CD4-positive, alpha-beta T cell treated with Interleukin-17A for 1 hour (primary cell): ENCODE results near the gene UBE2G2.

Experiments used
- DNase-seq: peaks from one replicate; pipeline ENCODE4 v3.0.0-alpha.2; 2020

UBE2G2 gene

DNA sequence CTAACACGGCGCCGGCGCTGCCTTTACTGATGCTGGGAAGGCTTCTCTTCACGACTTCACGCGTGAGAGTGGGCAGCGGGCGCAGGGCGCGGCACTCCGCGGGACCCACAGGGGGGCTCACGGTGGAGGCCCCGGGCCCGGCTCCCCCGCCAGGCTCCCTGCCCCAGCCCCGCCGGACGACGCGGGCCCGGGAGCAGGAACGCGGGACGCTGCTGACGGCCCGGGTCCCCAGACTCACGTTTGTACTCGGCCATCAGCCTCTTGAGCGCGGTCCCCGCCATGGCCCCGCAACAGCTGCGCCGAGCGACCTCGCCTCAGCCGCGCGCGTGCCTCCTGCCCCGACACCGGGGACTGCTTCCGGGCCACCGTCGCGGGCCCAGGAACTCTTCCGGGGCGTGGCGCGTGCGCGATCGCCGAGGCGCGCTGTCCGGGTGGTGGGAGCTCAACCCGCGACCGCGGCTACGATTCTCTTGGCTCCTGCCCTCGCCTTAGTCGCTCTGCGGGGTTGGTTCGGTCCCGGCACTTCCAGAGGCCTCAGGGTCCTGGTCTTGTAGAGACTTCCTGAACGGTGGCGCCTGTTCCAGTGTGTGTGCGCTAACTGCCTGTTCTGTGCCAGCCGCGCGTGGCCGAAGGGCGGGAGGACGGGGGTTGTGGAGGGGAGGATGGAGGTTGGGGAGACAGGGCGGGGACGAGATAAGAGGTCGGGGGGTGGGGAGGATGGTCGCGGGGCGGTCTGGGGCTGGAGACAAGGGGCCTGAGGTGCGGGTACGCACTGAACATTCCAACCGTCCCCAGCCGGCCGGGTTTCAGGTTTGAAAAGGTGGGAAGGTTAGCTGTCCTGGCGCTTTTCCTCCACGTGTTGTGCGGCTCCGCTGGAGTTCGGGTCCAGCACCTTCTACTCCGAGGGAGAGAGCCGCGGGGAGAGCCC lies at the start of gene UBE2G2:
Gene UBE2G2 (minus strand): TSS at position 353 of the 928 bp plus-strand sequence. CDS start 72 bp downstream, at position 281.
- peak; percentile 90 for DNase-seq

- no peak for DNase-seq
Observed at GRCh38 chr21:44850905-44851657, 49.5 kb upstream of the UBE2G2 start.

DNA sequence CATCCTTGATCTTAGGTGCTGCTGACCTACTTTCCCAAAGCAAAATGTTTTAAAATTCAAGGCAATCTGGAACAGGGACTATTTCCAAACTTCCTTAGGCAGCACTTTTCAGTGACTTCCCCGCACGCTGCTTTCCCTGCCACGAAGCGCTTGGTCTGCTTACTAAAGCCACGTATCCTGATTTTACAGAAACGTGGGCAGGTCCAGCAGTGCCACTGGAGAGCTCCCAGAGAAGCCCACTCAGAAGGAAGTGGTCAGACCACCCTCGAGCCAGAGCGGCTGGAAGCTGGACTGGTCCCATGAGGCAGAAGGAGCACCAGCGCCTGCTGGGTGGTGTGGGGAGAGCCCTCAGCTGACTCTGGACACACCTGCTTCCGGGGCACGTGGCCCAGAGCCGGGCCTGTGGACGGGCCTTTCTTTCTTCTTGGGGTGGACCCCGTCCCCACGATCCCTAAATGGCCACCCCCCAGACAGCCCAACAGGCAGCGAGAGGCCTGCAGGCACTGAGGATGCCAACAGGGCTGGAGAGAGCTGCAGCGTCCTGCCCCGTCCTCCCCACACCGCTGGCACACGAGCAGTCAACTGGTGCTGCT lies 48.7 kb upstream of the UBE2G2 start:
- no peak for DNase-seq

DNA sequence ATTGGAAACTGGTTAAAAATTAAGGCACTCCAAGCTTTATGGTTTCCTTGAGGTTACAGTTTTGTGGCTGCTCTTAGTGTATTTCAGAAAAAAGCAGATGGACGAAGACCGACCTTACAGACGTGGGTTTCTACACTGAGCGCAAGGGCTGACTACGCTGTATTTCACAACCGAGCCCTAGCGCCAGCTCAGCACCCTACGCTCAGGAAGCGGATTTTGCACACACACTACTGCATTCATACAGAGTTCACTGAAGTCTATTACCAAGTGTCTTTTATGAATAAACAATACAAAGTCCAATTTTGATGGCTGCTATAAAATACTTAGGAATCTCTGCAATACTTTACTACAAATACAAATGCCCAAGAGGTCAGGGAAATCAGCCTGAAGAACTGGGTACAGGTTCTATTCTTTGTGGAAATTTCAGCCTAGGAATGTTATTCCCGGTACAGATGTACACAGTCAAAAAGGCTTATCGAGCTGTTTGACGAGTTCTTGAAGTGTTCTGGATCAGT lies 48.1 kb upstream of the UBE2G2 start:
- no peak for DNase-seq

DNA sequence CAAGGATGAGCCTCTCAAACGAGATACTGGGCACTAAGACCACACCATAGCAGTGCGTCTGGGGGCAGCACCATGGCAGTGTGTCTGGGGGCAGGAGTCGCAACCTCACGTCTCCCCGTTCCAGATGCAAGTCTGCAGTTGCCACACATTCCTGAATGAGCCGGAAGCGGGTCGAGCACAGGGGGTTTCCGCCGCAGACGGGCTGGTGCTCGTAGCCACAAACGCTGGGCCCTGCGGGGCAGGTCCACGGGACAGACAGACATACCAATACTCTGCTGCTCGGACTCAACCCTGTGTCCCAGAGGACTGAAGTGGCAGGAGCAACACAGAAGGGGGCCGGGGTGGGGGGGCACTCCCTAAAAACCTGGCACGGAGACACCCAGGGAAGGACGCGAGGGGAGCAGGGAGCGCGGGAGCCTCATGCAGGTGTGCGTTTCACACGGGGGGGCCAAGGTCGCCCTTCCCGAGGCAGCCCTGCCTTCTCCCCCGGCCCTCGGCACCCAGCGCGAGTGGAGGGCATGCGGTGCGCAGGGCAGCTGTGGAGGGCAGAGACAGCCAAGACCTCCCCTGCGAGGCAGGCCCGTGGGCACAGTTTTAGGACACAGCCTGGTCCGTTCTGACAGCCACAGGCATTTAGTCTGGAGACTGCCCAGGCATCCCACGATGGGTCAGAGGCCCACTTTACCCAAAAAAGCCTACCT lies 47.4 kb upstream of the UBE2G2 start:
- DNase-seq: no peak

GRCh38 chr21:44847261-44848056 lies 45.8 kb upstream of the UBE2G2 start:
- DNase-seq: no peak

DNA sequence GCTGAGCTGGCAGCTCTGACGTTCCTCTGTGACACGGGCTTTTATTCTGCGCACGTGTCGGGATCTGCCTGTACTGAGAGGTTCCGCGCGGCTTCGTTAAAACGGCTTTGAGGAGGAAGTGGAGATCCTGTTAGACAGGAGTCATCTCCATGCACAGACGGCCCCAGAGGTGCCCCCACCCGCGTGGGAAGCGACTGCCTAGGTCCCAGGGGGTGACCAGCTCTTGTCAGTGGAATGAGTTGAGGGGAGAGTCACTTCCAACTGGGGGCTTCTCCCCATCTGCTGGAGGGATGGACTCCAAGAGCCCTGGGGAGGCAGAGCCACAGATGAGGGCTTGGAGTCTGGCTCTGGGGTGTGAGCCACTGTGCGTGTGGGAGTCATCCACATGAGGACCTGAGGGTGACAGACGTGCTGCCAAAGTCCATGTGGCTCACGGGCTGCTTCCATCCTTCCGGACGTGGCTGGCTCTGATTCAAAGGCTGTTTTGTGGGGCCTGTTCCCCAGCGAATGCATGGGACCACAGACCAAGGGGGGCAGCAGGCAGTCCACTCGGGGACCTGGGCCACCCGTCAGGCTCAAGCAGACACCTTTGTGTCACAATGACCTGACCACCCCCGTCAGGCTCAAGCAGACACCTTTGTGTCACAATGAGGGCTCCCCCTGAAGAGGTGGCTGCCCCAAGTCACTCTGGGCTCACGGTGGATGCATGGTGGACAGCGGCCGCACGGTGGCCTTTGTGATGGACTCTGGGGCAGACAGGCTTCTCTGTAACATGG lies 45.1 kb upstream of the UBE2G2 start:
- DNase-seq: peak; percentile 41

- no peak for DNase-seq
Observed at GRCh38 chr21:44846224-44846484, 44.5 kb upstream of the UBE2G2 start.

DNA sequence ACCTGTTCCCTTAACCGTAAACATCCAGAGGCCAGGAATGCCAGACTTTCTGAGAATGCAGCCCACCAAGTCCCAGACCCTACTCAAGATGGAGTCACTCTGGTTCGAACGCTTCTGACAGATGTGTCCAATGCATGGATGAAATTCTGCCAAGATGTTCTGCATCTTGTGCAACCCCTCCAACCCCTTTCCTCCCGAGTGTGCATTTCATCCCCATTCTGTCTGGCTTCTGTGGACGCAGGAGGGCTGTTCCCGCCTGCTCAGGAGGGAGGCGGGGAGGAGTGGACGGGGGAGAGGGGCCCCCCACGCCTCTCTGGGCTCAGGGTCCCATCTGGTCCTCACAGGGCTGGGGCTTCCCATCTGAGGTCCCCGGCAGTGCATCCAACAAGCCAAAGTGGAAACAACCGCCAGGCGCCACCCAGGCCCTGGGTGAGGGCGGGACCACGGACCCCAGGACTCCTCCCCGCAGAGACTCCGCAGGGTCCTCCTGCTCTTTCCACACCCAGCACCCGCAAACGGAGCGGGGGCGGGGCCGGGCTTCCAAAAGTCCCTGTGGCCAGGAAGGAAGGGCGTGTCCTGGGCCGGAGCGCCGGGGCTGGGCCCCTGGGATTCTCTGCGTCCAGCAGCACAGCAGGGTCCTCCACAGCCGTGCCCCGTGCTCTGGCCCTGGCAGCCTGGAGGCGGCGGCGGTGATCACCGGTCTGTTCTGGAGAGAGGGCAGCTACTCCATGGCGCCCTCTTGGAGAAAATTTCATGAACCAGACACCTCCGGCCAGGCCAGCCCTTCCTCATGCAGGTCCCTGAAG lies 44.0 kb upstream of the UBE2G2 start:
- peak; percentile 56 for DNase-seq

- no peak for DNase-seq
Observed at GRCh38 chr21:44844256-44844655, 42.6 kb upstream of the UBE2G2 start.

- no peak for DNase-seq
Observed at GRCh38 chr21:44842721-44843445, 41.3 kb upstream of the UBE2G2 start.

GRCh38 chr21:44842087-44842486 lies 40.5 kb upstream of the UBE2G2 start:
- DNase-seq: no peak

- no peak for DNase-seq
Observed at GRCh38 chr21:44840771-44841170, 39.2 kb upstream of the UBE2G2 start.

DNA sequence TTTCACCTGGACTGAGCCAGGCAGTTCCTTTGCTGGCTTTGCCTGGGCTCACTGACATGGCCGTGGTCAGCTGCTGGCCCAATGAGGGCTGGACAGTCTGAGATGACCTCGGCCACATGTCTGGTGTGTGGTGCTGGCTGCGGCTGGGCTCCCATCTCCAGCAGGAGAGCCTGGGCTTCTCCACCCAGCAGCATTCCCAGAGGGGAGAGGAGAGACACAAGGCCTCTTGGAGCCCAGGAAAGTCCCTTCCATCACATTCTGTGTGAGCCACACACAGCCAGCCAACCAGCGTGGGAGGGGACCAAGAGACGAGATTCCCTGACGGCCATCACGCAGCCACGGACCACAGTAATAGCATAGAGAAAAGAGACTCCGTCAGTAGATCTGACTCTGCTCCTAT lies 37.3 kb upstream of the UBE2G2 start:
- DNase-seq: no peak

DNA sequence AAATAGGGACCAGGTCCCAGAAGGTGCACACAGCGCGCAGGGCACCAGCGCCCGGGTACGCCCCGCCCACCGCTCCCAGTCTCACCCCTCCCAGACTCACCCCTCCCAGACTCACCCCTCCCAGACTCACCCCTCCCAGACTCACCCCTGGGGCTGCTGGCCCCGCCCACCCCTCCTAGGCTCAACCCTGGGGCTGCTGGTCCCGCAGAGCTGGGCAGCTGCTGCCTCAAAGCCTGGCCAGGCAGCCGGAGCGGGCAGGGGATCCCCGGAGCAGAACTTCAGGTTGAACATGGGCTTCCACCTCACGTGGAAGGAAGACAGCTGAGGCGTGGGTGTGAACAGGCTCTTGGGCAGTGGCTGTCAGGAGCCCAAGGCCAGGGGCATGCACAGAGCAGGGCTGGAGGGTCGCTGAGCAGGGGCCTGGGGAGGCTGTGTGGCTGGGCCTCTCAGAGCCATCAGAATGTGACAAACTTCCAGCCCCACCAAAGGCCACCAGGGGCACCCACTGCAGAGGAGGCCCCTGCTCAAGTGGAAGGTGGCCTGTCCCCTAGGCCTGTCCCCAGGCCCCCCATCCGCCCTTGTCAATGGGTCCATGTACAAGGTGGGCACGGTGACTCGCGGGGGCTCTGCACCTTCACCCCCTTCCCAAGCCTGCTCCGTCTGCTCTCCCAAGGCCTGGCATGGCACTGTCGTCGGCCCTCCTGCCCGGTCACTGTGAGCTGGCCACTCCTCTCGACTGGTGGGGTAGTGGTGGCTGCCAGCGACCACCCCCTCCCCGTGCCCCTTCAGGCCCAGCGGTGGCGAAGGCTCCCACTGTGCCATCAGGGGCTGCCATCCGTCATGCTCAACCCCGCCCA lies 36.6 kb upstream of the UBE2G2 start:
- DNase-seq: no peak

- no peak for DNase-seq
Observed at GRCh38 chr21:44837537-44837936, 35.9 kb upstream of the UBE2G2 start.

- DNase-seq: no peak
Observed at GRCh38 chr21:44836666-44837471, 35.2 kb upstream of the UBE2G2 start.

DNA sequence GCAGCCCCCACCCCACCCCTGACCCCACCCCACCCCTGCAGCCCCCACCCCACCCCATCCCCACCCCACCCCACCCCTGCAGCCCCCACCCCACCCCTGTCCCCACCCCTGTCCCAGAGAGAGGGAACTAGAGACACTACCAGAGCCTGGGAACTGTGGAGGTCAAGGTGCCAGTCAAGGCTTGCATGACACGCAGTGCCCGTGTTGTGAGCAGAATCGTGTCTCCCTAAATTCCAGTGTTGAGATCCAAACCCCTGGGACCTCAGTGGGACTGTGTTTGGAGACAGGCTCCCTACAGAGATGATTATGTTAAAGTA lies 34.7 kb upstream of the UBE2G2 start:
- DNase-seq: no peak
